Glomerular visceral epithelial cell (primary cell): Measurements from ENCODE around the gene ZIC5.
"Not testable (repeated sequence)": the region's sequence is repeated elsewhere in the genome, so short reads cannot be mapped to it uniquely, and the experiment has no call there.

Experiments
- DNase-seq: peaks from one replicate; pipeline ENCODE4 v3.0.0-alpha.2; 2016; ENCODE audit errors: extremely low spot score

ZIC5 gene

GRCh38 chr13:99960663-99961311 is 10.8 kb downstream of the ZIC5 start:
- DNase-seq = no peak

- peak; percentile 35 for DNase-seq
These were observed 11.9 kb downstream of the ZIC5 start for GRCh38 chr13:99959540-99960230.

- DNase-seq = no peak
These were observed 12.4 kb downstream of the ZIC5 start for GRCh38 chr13:99959127-99959539.

- no peak for DNase-seq
These were observed 13.0 kb downstream of the ZIC5 start for GRCh38 chr13:99958406-99959126.

- no peak for DNase-seq
These were observed 14.9 kb downstream of the ZIC5 start for GRCh38 chr13:99956473-99957349.

- no peak for DNase-seq
These were observed 15.7 kb downstream of the ZIC5 start for GRCh38 chr13:99955747-99956472.

- no peak for DNase-seq
These were observed 16.3 kb downstream of the ZIC5 start for GRCh38 chr13:99955107-99955746.

GRCh38 chr13:99953138-99953755 is 18.3 kb downstream of the ZIC5 start:
- no peak for DNase-seq

- DNase-seq = not testable (repeated sequence)
These were observed 19.9 kb downstream of the ZIC5 start for GRCh38 chr13:99951666-99952065.

- no peak for DNase-seq
These were observed 21.7 kb downstream of the ZIC5 start for GRCh38 chr13:99949679-99950413.

GRCh38 chr13:99948907-99949678 is 22.5 kb downstream of the ZIC5 start:
- DNase-seq = no peak

- no peak for DNase-seq
These were observed 23.2 kb downstream of the ZIC5 start for GRCh38 chr13:99948411-99948810.

GRCh38 chr13:99947666-99948065 is 23.9 kb downstream of the ZIC5 start:
- no peak for DNase-seq

GRCh38 chr13:99945515-99945914 is 26.1 kb downstream of the ZIC5 start:
- not testable (repeated sequence) for DNase-seq

GRCh38 chr13:99944606-99945005 is 27.0 kb downstream of the ZIC5 start:
- no peak for DNase-seq

- no peak for DNase-seq
These were observed 27.5 kb downstream of the ZIC5 start for GRCh38 chr13:99944102-99944501.

- DNase-seq = no peak
These were observed 29.7 kb downstream of the ZIC5 start for GRCh38 chr13:99941911-99942310.

- no peak for DNase-seq
These were observed 30.5 kb downstream of the ZIC5 start for GRCh38 chr13:99941086-99941485.

- DNase-seq = no peak
These were observed 32.9 kb downstream of the ZIC5 start for GRCh38 chr13:99938635-99939034.
